GM21825 (cell line): Measurements from ENCODE around the gene USHBP1.

Experiments used
- ATAC-seq: cut with Tn5 transposase; IDR thresholded peaks from one replicate; pipeline ENCODE4 v1.9.1; 2021; ENCODE audit warnings: mild to moderate bottlenecking, moderate library complexity; ENCODE audit not compliant: unreplicated experiment

Gene USHBP1

GRCh38 chr19:17266589-17266974, 2.0 kb upstream of the USHBP1 start:
- ATAC-seq = no peak

DNA sequence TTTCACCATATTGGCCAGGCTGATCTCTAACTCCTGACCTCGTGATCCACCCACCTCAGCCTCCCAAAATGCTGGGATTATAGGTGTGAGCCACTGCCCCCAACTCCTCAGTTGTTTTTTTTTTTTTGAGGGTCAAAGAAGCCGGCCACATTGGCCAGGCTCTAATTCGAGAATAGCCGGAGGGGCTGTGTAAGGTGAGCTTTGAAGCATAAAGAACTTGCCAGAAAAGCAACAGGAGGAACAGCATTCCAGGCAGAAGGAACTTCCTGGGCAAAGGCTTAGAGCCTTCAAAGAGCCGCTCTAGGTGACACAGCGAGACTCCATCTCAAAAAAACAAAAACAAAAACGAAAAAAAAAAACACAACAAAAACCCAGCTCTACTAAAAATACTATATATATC, 1.5 kb upstream of the USHBP1 start:
- no peak for ATAC-seq

DNA sequence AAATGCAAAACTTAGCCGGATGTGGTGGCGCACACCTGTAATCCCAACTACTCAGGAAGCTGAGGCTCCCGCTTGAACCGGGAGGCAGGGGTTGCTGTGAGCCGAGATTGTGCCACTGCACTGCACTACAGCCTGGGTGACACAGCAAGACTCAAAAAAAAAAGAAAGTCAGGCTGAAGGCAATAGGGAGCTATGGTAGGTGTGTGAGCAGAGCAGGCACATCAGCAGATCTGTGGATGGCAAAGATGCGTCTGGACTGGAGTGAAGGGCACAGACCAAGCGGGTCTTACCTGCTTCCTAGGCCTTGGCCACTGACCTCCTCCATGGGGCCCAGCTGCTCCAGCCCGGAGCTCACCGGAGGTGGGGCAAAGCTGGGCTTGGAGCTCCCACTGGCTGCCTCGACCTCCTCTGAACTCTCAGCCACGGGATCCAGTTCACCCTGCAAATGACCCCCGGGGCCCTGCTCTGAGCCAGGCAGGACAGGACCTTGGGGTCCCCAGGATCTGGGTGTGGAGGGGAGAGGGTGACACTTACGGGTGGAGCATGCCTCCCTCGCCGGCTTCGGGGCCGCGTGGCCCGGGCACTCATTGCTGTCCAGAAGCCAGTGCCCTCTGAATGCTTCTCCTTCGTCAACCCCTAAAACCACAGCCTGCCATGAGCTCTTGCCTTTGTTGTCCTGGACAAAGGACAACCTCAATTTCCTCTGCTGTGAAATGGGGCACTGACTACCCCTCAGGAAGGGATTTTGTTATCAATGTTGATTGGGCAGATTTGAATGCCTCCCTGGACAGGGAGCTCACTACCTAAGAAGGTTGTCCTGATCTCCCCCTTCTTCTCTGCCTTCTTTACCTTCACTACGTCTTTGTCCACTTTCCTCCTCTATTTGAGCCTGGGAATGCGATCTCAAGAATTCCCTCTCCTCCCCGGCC, 569 bp downstream of the USHBP1 start:
- no peak for ATAC-seq

DNA sequence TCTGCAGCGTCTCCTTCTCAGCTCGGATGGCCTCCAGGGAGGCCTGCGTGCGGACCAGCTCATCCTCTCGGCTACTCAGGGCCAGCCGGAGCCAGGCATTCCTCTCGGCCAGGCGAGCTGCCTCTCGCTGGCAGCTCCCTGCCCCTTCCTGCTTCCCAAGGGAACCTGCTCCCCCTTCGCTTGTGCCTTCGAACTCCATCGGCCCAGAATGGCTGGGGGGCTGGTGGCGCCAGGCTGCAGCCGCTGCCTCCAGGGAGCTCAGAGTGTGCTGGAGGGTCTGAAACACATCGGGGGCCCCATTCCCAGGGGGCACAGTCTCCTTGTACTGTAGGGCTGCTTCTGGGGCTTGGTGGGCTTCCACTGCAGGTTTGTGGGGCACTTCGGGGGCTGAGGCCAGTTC, 2.0 kb downstream of the USHBP1 start:
- no peak for ATAC-seq

DNA sequence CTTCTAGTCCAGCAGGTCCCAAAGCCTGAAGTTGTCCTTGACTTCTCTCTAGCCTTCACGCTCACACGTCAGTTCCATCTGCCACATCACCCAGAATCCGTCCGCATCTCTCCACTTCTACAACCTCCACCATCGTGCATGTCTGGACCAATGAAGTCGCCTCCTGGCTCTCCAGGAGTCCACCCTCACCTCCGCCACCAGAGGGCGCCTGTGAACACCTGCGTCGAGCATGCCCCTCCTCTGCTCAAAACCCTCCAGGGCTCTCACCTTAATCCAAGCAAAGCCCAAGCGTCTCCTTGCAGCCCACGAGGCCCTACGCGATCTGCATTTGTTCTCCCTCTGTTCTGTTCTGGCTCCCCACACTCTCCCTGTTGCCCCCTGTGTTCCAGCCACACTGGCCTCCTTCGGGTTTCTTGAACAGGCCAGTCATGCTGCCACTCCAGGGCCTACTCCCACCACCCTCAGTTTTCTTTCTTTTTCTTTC, 3.7 kb downstream of the USHBP1 start:
- peak; percentile 70 for ATAC-seq

GRCh38 chr19:17259934-17260333, 4.6 kb downstream of the USHBP1 start:
- no peak for ATAC-seq

DNA sequence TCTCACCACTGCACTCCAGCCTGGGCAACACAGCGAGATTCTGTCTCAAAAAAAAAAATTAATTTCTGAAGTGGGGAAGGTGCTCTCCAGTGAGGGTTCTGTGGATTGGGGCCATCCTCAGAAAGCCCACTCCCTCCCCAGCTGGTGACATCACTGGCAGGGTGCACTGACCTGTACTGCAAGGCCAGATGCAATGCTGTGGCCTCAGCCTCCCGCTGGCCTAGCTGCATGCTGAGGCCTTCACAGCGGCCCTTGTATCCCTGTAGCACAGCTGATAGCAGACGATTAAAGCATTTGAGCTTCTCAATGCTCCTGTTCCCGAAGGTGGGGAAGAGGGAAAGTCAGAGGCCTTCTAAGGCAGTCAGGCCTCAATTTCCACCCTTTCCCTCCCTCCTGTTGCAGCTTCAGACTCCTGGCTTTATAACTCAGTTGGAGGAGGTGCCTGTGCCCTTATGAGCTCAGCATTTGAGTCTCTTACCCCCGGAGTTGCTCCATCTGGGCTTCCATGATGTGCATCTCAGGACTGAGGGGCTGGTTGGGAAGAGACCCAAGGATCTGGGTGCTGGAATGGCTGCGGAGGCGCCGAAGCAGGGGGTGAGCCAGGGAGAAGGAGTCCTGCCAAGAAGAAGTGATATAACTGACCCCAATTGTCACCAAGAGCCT, 5.3 kb downstream of the USHBP1 start:
- no peak for ATAC-seq

DNA sequence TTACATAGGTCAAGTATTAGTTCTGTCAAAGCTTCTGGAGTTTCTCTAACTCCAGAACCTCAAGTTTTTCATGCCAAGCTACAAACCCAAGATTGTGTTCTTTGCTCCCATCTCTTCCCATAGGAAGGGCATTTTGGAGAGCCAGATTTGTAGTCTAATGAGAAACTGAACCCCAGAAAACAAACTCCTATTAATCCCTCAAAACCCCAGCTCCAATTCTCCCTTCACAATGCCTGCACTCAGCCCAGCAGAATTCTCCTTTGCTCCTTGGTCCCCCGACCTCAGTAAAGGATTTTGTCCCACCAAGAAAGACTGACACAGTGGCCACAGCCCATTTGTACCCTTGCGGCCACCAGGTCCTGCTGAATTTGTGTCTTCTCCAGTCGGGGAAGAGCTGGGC, 8.4 kb downstream of the USHBP1 start:
- no peak for ATAC-seq

- ATAC-seq = no peak
These were observed 9.4 kb downstream of the USHBP1 start for GRCh38 chr19:17255150-17255621.

DNA sequence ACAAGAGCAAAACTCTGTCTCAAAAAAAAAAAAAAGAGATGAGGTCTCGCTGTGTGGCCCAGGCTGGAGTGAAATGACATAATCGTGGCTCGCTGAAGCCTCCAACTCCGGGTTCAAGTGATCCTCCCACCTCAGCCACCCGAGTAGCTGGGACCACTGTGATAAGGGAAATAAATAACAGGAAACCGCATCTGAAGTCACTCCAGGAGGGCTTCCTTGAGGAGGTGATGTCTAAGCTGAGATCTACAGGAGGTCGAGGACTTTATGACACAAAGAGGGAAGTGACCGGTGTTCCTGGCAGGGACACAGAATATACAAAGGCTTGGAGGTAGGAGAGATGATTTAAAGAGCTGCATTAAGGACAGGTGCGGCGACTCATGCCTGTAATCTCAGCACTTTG, 9.9 kb downstream of the USHBP1 start:
- ATAC-seq = no peak

- ATAC-seq = no peak
These were observed 14.5 kb downstream of the USHBP1 start for GRCh38 chr19:17249887-17250548.

DNA sequence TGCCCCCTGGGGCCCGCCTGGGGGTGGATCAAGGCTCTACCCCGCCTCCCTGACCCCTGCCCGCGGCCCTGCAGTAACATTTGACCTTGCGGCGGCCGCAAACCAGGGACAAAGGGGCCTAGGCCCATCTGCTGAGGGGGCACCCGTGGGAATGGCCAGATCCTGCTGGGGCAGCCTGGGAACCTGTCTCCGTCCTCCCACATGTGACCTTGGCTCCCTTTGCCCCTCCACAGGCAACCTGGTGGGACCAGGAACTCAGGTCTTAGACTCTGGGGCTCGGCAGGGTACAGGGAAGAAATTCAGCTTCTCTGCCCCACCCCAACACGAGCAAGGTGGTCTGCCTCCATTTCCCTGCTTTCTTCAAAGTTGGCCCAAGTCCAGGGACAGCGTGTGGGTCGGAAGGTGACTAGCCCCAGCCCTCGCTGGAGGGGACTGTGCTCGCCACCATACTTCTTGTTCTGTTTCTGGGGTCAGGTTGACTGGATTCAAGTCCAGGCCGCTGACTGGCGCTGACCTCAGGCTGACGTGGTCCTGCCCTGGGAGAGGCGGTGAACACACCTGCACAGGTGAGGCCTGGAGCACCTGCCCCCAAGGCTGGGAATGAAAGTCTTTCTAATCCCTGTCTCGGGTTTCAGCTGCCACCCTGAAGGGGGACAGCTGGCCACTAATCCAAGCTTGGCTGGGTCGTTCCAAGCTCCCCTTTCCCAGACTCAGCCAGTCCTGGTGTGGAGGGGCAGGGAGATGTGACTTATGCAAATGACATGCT, 16.4 kb downstream of the USHBP1 start:
- ATAC-seq = no peak

DNA sequence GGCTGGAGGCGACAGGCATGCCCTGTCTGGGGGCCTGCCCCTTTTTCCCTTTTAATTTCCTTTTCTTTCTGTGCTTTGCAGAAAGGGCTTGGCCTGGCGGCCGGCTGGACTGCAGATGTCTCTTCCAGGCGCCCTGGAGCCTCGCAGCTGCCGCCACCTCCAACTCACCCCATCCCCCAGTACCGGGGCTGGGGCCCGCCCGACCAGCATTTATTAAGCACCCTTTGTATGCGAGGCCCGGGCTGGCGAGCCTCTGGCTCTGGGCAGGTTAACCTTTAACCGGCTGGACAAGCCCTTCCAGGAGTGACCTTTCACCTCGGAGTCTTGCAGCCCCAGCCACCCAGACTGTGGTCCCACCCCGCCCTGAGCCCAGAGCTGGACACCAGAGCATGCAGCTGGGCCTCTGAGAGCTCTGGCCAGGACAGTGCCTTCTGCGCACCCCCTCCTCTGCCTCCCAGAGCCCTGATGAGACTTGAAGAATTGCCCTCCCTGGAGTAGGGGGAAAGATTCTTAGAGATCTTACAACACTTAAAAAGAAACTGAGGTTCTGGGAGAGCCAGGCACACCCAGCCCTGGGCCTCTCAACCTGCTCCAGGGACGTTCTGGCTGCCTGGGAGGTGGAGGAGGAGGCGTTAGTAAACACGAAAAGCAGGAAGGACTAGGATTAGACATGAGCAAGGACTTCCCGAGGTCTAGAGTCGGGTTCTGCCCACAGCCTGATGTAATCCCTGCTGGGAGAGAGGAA, 17.7 kb downstream of the USHBP1 start:
- no peak for ATAC-seq

DNA sequence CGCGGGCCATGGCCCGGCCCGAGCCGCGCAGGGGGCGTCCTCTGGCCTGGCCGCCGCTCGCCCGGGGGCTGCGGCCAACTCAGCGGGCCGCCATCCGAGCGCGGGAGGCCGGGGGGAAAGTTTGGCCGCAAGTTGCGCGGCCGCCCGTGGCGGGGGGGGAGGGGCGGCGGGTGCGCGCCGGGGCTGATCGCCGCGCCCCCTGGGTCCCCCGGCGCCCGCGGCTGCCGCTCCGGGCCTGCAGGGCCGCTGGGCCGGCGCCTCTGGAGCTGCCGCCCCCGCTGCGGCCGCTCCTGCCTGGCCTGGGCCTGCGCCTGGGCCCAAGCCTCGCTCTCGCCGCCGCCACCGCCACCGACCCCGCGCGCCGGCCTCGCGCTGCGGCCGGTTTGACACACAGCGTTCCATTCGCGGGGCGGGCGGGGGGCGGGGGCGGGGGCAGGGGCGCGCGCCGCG, 19.0 kb downstream of the USHBP1 start, which contains the start of gene NR2F6:
Gene NR2F6 (minus strand): TSS at position 385 of the 450 bp plus-strand sequence. CDS start 699 bp downstream, outside the sequence.
- no peak for ATAC-seq

GRCh38 chr19:17244618-17245534, 19.7 kb downstream of the USHBP1 start:
- ATAC-seq = no peak

GRCh38 chr19:17243830-17244617, 20.5 kb downstream of the USHBP1 start:
- no peak for ATAC-seq

GRCh38 chr19:17243211-17243829, 21.2 kb downstream of the USHBP1 start:
- ATAC-seq = no peak
